NCI-H526 (cell line): ENCODE measurements around the gene SFRP5.

Experiments used
- DNase-seq, 2 experiments: peaks; one replicate each; lab custom pipeline; 2025; lab: John Stamatoyannopoulos, UW

The SFRP5 gene

DNA sequence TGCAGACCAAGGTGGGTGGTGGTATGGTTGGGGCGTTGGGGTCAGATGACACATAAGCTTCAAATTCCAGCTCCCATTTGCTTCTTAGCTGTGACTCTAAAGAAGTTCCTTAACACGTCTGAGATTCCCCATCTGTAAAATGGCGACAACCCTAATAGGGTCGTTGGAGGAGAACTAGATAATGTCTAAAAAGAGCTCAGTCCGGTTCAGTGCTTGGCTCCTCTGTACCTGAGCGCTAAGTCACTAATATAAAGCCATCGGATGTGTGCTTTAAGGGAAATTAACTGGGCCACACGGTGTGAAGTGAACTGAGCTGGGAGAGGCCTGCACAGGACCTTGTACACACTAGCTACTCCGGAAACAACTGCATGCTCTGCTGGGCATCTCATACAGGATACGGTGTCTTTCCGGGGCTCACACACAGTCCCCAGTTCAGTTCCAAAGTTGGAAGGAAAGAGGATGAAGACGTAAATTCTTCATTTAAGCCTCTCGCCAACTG lies 35.3 kb downstream of the SFRP5 start:
- no peak for DNase-seq

DNA sequence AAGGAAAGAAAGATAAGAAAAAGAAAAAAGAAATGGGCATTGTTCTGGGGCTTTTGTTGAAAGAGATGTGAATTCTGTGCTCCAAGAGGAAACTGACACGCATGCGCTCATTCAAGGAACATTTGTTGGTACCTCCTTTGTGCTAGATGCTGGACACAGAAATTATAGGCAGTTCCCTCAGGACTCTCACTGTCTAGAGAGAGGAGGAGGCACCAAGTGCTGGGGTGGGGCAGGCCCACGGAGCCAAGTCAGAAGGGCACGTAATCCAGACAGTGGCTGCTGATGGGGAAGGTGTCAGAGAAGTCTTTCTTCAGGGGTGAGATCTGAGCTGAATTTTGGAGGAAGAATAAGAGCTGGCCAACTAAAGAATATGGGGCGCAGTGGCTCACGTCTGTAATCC lies 37.8 kb downstream of the SFRP5 start:
- no peak for DNase-seq

DNA sequence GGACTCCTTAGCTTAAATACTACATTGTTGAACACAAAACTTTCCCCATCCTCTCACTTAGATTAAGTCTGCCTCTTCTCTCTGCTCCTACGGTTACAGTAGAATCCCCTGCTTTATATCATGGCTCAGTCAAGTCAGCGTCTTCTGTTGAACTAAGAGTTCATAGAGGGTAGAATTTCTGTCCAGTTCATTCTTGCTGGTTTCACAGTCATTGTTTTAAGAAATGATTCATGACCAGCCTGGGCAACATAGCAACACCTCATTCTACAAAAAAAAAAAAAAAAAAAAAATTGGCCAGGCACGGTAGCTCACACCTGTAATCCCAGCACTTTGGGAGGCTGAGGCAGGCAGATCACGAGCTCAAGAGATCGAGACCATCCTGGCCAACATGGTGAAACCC lies 38.5 kb downstream of the SFRP5 start:
- no peak for DNase-seq

DNA sequence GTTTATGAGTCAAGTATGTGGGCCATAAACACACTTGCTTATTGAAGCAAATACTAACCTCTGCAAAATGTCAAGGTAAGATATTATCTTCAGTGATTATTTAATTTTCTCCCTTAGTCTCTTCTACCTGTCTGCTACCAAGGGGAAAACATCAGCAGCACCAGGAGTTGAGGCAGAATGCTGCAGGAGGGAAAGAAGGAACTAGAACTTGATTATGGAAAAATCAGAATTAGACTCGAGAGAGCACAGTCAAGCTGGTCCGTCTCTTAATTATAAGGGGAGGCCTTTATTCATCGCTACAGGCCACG lies 39.8 kb downstream of the SFRP5 start:
- DNase-seq, result no peak

DNA sequence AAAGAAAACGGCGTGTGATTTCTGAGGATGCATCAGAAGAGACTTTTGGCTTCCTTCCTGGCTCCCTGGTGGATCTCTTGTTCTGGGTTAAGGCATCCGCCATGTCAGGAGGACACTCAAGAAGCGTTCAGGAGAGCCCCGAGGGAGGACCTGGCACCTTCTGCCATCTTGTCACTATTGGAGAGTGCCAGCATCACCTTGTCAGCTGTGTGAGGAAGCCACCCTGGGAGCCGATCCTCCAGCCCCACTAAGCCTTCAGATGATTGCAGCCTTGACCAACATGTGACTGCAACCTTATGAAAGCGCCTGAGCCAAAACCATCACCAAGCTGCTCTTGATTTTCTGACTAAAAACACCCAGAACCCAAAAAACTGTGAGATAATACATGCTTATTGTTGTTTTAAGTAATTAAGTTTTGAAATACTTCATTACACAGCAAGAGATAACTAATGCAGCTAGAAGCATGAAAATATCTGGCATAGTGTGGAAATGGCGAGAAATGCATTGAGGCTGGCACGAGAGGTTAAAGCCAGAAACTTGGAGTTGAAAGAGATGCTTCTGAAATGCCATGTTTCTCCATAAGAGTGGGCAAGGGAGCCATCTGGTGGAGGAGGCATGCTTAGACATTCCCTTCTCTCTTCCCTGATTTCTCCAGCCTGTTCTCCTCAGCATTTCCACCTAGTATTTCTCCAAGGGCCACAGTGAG lies 40.3 kb downstream of the SFRP5 start:
- DNase-seq, result peak; percentile 30 to 71

DNA sequence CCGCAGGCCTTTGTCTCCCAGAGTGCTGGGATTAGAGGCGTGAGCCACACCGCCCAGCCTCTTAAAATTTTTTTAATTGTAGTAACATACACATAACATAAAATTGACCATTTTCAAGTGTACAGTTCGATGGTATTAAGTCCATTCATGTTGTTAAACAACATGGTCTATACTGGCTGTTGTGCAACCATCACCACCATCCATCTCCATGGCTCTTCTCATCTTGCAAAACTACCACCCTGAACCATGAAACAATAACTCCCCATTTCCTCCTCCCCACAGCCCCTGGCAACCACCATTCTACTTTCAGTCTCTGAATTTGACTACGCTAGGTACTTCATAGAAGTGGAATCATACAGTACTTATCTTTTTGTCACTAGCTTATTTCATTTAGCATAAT lies 42.8 kb downstream of the SFRP5 start:
- DNase-seq, result no peak

DNA sequence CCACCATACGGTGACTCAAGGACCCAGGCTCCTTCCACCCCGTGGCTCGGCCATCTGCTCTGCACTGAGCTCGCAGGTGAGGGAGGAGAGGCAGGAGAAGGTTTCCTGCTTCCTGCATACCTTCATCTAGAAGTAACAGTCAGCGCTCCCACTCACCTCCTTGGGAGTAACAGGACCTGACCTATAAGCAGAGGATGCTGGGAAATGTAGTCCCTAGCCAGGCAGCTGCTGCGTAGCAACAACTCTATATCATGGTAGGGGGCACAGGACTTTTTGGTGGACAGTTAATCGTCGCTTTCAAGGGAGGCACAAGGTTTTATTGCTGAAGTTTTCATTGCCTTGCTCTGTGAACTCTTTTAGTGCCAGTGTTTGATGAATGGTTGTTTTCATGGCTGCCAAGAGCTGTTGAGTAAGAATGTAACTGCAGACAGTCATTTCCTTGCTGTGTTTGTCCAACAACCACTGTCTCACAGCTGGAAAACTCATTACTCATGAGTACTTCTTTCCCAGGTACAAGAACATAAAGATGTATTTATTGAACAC lies 45.1 kb downstream of the SFRP5 start:
- DNase-seq, result no peak

DNA sequence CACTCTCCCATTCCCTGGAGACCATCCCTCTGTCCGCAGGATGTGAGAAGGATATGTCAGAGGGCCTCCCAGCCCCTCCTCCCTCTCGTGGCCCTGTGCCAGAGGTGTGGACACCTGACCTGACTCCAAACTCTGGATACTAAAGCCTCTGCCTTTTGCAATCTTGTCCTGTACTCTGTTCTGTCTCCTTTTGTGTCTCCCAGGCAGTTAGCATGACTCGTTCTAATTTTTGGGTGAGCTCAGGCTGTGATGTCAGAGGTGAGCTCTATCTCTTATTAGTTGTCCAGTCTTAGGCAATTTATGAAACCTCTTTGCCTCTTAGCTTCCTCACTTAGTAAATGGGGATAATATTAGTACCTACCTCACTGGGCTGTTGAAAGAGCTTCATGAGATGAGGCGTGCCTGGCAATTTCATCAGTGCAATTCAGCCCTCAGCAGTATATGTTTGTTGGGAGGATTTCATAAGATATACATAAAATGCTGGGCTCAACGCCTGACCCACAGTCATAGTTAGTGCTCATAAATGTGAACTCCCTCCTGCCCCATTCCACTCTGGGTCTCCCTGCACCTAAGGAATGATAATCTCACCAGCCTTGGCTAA lies 47.4 kb downstream of the SFRP5 start:
- DNase-seq, result no peak

DNA sequence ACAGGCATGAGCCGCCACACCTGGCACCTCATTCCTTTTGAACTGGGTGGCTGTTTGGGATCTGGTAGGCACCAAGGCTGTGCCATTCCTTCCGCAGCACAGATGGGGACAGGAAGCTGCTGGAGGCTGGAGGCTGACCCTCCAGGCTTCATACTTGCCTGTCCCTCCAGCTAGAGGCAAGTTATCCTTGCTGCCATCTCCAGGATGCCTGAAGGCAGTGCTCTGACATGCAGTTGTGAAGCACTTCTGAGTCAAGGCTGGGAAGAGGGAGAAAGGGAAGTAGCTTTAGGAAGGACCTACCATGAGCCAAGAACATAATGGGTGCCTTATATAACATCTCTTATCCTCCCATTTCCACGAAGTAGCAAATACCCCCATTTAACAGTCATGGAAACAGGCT lies 48.8 kb downstream of the SFRP5 start:
- DNase-seq, result no peak

DNA sequence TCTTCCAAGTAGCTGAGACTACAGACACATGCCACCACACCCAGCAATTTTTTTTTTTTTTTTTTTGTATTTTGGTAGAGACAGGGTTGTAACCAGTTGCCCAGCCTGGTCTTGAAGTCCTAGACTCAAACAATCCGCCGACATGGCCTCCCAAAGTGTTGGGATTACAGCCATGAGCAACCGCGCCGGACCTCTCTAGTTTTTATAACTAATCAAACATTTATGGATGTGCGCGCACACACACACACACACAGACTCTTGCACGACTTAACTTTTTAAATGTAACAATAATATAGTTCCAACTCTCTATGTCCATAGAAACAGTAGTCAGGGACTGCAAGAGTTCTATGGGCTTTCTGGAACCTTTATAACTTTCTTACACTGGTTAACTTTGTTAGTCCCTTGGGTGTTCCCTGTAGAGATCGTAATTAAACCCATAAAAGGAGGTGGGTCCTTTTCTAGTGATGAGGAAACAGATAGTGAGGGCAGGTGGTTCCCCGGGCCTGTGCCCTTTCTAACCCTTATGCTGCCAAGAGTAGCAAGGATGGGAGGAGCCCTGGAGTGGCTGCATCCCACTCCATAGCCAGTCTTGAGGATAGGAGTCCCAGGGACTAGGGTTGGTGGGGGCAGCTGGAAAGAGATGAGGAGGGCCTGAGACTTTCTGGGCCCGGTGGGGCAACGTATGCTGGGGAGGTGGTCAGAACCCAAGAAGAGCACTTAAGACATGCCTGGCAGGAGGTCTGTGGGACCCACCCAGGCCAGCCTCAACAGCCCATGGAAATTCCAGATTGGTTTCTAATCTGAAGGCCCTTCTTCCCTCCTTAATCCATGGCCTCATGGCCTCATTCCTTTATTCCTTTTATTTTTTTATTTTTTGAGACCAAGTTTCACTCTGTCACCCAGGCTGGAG lies 49.7 kb downstream of the SFRP5 start:
- DNase-seq, result no peak

DNA sequence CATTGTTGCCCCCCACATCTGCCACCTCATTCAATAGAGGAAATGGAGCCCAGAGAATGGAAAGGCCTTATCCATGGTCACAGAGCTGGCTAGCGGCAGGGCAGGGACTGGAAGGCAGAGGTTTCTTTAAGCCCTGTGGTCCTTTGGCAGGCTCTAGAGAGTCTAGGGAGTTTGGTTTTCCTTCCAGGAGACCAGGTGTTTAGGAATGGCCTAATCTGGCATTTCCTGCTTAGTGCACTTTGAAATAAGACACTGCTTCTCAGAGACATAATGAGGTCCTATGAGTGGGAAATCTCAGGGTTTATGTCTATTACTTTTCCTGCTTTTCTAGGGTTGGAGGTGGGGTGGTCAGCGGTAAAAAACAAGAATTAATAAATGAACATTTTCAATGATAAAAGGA lies 52.2 kb downstream of the SFRP5 start:
- no peak for DNase-seq

DNA sequence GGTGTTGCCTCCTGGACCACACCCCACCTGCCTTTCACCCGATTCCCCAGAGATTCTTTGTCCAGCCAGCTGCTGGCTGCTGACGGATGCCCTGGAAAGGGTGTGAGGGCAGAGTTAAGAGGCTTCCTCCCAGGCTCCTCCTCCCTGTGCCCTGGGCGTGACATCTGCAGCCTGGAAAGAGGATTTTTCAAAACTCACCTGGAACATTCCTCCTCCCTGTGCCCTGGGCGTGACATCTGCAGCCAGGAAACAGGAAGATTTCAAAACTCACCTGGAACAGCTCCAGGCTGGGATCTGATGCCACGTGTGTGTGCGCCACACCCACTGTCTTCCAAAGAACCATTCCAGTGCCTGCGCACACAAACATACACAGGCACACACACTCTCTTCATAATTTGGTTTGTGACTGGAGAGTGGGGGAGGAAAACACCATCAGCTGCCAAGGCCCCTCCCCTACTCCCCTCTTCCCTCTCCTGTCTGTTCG lies 53.1 kb downstream of the SFRP5 start:
- DNase-seq, result peak in 1 of 2 experiments; percentile 52

DNA sequence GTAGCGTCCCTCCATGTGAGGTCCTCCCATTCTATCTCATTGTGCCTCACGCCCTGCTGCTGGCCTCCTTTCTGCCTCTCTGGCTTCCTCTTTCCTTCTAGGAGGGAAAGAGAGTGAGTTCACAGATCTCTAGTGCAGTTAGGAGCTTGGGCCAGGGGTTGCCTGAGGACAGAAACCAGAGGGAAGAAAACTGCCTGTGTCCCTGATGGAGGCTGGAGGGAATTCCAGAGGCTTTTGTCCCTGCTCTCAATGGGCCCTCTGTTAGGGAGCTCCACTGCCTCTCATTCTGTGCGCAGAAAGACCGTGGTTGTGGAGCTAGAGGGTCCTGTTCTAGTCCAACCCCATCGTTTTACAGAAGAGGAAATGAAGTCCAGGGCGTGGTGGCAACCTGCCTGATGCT lies 53.6 kb downstream of the SFRP5 start:
- no peak for DNase-seq

DNA sequence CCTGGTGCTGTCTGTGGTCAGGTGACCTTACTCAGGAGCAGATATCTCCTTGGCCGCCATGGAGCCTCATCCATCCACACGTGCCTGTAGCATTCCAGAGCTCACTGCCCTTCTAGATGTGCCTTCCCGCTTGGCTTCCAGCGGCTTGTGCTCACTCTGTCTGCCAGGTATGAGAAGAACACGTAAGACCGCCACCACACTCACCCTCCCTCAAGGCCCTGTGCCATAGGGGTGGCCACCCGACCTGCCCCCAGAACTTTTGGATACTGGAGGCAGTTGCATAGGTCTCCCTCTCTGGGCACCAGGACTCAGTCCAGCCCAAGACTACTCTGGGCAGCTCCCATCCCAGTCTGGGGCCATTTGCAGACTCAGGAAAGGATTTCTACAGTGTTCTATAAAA lies 54.2 kb downstream of the SFRP5 start:
- DNase-seq, result no peak
